ENCODE data around the gene SLC18A2. TPM values are rescaled to one million over a fixed set of nuclear protein-coding genes. Genes with fewer than 3 reads are reported as not detected.

Gene SLC18A2
- polyA plus RNA-seq, 3 donors = 0.14 TPM; not detected in 2

DNA sequence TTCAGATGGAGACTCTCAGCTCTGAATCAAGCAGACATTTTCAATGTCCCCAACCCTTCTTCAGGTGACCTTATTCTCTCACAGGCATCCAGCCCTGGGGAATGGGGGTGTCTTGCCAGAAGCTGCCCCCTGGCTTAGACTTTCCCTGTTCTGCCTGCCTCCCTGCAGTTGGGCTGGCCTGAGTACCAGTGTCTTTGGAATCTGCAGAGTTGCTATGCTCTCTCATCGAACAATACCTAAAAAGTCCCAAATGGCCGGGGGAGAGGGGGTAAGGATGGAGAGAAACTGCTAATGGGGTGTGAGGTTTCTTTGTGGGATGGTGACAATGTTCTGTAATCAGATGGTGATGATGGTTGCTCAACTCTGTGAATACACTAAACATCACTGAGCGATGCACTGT lies 20.6 kb downstream of the SLC18A2 start:
- no peaks in the 10 kb centered on the region for H3K36me3 ChIP-seq (replicated peaks in 1 of 2; ENCODE audit: control insufficient read depth in 1 of 2, insufficient read depth in 2 of 2, low read length in 2 of 2)
- Mint-ChIP-seq H3K27me3 (ENCODE audit: low read depth in 3 of 3) (peaks cover 0 to 3% (median 1%) of the 10 kb centered on the region in 3 donors), H3K4me1 (peaks cover 22% of the 10 kb centered on the region), H3K4me3 (no peak overlapping the region), H3K36me3 (no peaks in the 10 kb centered on the region), H3K9me3 (no peaks in the 10 kb centered on the region), H3K27ac (no peak overlapping the region)
- no peaks in the 10 kb centered on the region for H3K27me3 ChIP-seq (ENCODE audit: control insufficient read depth in 2 of 2, insufficient read depth in 2 of 2, low read length in 2 of 2)
- H3K27ac ChIP-seq (ENCODE audit: low read depth in 1 of 2, low read length in 2 of 2) = no peak overlapping the region
- no peak overlapping the region for H2AFZ ChIP-seq (ENCODE audit: insufficient read depth, low read depth, low read length, poor library complexity, severe bottlenecking)
- no peak overlapping the region for H3K4me3 ChIP-seq (replicated peaks in 1 of 3; ENCODE audit: low read depth in 2 of 3, low read length in 3 of 3)
- no peak overlapping the region for H3K9ac ChIP-seq (ENCODE audit: insufficient read depth, low read length, poor library complexity, severe bottlenecking)
- 80% methylated on average over 2 of the region's 3 CpGs for WGBS (ENCODE audit: insufficient coverage)
- H3K4me1 ChIP-seq (ENCODE audit: control insufficient read depth in 1 of 2, insufficient read depth in 2 of 2, low read length in 2 of 2) = peaks cover 0 to 13% of the 10 kb centered on the region in 2 donors
- no peaks in the 10 kb centered on the region for H3K79me2 ChIP-seq (ENCODE audit: insufficient read depth, low read length)
- H3K9me3 ChIP-seq (replicated peaks in 1 of 2; ENCODE audit: control insufficient read depth in 1 of 2, insufficient read depth in 1 of 2, low read length in 2 of 2) = no peaks in the 10 kb centered on the region
- H3K4me2 ChIP-seq (replicated peaks; ENCODE audit: extremely low read depth, low read length, poor library complexity, severe bottlenecking) = no peak overlapping the region
- intact Hi-C loops (cut with micrococcal nuclease) = no loop called here
- DNase-seq = no peak
- H4K20me1 ChIP-seq (ENCODE audit: insufficient read depth, low read length) = no peaks in the 10 kb centered on the region
- TF ChIP-seq CTCF (IDR thresholded peaks at IDR 0.05) = no peak

DNA sequence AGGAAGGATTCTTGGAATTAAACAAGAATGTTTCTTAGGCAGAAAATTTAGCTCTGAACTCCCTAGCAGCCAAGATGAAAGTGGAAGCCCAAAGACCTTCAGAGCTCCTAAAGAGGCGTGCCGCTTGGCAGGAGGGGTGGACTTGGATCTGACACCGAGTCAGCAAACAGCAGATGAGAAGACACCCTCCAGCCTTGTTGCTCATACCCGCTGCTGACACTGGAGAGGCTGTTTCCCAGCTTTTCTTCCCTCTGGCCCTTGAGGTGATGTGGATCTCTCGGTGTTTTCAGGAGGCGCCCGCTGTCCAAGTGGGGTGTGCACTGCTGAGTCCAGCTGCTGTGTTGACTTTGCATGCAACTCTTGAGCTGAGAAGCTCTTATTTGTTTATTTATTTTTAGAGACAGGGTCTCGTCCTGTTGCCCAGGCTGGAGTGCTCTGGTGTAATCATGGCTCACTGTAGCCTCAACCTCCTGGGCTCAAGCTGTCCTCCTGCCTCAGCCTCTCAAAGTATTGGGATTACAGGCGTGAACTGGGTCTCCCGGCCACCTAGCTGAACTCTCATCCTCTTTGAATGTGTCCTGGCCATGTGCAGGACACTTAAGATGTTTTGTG lies 21.5 kb downstream of the SLC18A2 start:
- Histone ChIP-seq H3K36me3 (replicated peaks in 1 of 2; ENCODE audit: control insufficient read depth in 1 of 2, insufficient read depth in 2 of 2, low read length in 2 of 2) (no peaks in the 10 kb centered on the region), H2AFZ (ENCODE audit: insufficient read depth, low read depth, low read length, poor library complexity, severe bottlenecking) (no peak overlapping the region), H4K20me1 (ENCODE audit: insufficient read depth, low read length) (no peaks in the 10 kb centered on the region), H3K27ac (ENCODE audit: low read depth in 1 of 2, low read length in 2 of 2) (no peak overlapping the region), H3K27me3 (ENCODE audit: control insufficient read depth in 2 of 2, insufficient read depth in 2 of 2, low read length in 2 of 2) (no peaks in the 10 kb centered on the region), H3K9me3 (replicated peaks in 1 of 2; ENCODE audit: control insufficient read depth in 1 of 2, insufficient read depth in 1 of 2, low read length in 2 of 2) (no peaks in the 10 kb centered on the region), H3K4me2 (replicated peaks; ENCODE audit: extremely low read depth, low read length, poor library complexity, severe bottlenecking) (no peak overlapping the region), H3K4me3 (replicated peaks in 1 of 3; ENCODE audit: low read depth in 2 of 3, low read length in 3 of 3) (no peak overlapping the region), H3K79me2 (ENCODE audit: insufficient read depth, low read length) (no peaks in the 10 kb centered on the region), H3K9ac (ENCODE audit: insufficient read depth, low read length, poor library complexity, severe bottlenecking) (no peak overlapping the region), H3K4me1 (ENCODE audit: control insufficient read depth in 1 of 2, insufficient read depth in 2 of 2, low read length in 2 of 2) (peaks cover 0 to 13% of the 10 kb centered on the region in 2 donors)
- H3K9me3 Mint-ChIP-seq = no peaks in the 10 kb centered on the region
- DNase-seq = no peak
- intact Hi-C loops (cut with micrococcal nuclease) = no loop called here
- peaks cover 22% of the 10 kb centered on the region for H3K4me1 Mint-ChIP-seq
- no peak overlapping the region for H3K4me3 Mint-ChIP-seq
- WGBS (ENCODE audit: insufficient coverage) = 95% methylated on average over 10 of the region's 10 CpGs
- H3K27me3 Mint-ChIP-seq (ENCODE audit: low read depth in 3 of 3) = peaks cover 0 to 3% (median 1%) of the 10 kb centered on the region in 3 donors
- H3K36me3 Mint-ChIP-seq = no peaks in the 10 kb centered on the region
- TF ChIP-seq CTCF (IDR thresholded peaks at IDR 0.05) = no peak
- no peak overlapping the region for H3K27ac Mint-ChIP-seq
